CD4-positive, alpha-beta T cell treated with Interleukin-12 subunit alpha and Interleukin-12 subunit beta, for 1 hour (primary cell): ENCODE results near the gene POLR3C.
"Not testable (repeated sequence)": the region's sequence is repeated elsewhere in the genome, so short reads cannot be mapped to it uniquely, and the experiment has no call there.

Experiments used
- DNase-seq: peaks from one replicate; pipeline ENCODE4 v3.0.0-alpha.2; 2020

POLR3C gene, protein sequence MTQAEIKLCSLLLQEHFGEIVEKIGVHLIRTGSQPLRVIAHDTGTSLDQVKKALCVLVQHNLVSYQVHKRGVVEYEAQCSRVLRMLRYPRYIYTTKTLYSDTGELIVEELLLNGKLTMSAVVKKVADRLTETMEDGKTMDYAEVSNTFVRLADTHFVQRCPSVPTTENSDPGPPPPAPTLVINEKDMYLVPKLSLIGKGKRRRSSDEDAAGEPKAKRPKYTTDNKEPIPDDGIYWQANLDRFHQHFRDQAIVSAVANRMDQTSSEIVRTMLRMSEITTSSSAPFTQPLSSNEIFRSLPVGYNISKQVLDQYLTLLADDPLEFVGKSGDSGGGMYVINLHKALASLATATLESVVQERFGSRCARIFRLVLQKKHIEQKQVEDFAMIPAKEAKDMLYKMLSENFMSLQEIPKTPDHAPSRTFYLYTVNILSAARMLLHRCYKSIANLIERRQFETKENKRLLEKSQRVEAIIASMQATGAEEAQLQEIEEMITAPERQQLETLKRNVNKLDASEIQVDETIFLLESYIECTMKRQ

DNA sequence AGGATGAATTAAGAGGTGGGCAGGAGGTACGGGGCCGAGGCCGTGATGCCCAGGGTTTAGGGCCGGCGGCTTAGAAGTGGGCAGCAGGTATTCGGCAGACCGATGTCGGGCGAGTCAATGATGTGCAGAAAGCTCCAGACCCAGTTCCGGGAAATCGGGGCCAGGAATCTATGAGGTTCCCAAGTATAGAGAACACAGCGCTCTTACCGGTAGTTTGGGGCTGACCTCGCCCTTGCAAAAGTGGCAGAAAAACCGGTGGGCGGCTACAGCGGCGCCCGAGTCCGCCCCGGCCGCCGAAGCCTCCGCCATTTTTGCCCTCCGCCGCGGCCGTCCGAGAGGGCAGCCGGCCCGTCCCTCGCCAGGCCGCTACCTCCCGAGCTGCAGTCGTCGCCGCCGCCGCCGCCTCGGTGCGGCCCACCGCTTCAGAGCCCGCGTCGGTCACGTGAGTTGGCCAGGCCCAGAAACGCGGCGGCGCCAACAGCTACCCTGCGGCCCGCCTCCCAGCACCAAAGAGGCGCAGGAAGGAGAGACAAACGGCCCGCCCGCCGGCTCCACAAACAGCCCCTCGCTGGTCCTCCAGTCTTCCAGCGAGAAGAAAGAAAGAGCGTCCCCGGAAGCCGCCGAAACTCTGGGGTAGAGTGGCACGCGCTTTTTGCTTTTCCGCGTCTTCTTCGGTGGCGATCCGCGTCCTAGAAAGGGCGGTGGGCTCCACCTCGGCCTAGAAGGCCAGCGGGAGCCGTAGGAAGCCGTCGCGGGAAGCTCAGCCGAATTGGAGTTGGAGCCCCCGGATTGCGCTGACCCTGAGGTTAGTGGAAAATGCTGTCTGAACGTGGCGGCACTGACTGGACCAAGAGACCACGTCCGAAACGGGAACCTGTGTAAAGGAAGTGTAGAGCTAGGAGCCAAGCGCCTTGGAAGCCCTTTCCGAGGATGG, at the start of gene POLR3C, which contains the start of gene RNF115:
TSS of gene POLR3C (plus strand) at position 636 of the 934 bp plus-strand sequence. CDS start 1,577 bp downstream, outside the sequence.
TSS of gene RNF115 (minus strand) at position 531 of the 934 bp plus-strand sequence. CDS start at position 309, 222 bp downstream.
- DNase-seq = peak; percentile 91

DNA sequence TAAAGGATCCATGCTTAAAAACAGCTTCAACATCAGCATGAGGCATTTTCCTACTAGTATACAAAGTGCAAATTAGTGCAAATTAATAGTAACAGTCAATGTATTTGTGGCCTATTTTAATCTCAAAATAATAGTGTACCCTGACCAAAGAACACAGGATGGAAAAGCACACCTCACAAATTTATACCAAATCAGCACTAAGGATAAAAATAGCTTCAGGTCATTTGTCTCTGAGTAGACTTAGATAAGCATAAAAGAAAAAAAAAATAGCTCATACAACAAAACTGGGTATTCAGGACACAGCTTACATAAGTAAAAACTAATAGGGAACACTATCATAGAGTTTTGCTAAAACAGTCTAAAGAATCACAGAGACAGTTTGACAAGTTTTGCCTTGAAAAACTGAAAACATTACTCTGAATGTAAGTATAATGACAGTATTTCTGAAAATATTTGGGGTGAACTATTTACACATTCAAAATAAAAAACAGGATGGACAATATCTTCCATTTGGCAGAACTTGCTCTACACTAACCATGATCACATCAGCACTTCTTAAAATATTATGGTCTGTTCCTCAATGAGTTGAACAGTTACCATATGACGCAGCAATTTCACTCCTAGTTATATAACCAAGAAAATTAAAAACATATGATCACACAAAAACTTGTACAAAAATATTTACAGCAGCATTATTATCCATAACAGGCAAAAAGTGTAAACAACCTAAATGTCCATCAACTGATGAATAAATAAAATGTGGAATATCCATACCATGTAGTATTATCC, 46.4 kb upstream of the POLR3C start:
- no peak for DNase-seq

DNA sequence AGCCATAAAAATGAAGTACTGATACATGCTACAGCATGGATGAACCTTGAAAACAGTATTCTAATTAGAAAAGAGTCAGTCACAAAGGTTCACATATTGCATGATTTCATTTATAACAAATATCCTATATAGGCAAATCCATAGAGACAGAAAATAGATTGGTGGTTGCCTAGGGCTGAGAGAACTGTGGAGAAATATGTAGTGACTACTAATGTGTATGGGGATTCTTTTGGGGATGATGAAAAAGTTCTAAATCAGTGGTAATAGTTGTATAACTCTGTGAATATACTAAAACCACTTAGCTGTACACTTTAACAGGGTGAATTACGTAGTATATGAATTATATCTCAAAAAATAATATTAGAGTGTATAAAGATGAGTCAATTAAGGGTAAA, 45.9 kb upstream of the POLR3C start:
- DNase-seq = no peak

DNA sequence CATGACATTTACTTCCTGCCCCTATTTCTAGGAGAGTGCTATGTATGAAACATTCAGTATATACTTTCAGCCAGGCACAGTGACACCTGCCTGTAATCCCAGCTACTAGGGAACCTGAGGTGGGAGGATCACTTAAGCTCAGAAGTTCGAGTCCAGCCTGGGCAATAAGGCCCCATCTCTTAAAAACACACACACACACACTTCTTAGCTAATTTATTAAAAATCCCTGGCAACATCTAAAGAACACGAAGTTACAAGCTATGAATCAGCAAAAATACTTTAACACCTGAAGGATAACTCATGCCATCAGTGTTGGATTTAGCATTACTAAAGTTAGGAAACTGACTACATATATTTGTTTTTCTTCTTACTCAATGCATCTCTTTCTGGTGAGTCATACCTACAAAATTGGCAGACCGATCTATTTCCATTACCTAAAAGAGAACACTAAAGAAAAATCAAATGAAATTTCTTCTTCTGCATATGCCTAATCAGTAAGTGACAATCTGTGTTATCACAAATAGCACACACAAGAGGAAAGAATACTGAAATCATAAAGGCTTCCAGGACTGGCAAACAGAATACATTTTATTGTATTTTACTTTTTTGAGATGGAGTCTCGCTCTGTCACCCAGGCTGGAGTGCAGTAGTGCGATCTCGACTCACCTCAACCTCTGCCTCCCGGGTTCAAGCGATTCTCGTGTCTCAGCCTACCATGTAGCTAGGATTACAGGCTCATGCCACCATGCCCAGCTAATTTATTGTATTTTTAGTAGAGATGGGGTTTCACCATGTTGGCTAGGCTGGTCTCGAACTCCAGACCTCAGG, 41.5 kb upstream of the POLR3C start:
- no peak for DNase-seq

DNA sequence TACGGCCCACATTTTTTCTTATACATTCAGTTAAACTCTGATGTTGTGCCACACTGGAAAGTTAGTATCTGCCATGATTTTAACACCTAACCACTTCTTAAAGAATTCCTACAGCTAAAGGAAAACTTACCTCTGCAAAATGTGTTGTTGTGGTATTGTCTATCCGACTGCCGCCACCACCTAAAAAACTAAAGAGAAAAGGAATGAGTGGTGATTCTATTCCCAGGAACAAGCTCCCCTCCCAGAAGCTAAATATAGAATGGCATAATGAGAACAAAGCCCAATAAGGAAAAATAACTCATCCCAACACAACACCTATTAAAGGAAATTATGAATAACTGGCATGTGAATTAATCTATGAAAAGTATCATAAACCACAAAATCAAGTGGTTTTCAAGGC, 39.6 kb upstream of the POLR3C start:
- DNase-seq = no peak

DNA sequence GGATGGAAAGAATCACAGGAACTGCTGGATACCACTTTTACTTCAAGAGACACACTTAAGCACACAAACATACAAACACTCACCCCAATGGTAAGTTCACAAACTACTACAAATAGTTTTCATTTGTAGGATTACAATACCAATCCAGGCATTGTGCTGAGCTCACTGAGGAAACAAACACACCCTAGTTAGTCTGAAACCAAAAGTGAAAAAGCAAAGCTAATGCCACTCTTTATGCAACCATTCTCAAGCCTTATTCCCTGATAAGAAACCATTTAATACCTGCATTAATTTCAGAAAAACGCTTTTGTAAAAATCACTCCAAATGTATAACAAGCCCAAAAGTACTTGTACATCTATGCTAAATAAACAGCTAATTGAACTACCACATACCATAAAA, 38.5 kb upstream of the POLR3C start:
- no peak for DNase-seq

DNA sequence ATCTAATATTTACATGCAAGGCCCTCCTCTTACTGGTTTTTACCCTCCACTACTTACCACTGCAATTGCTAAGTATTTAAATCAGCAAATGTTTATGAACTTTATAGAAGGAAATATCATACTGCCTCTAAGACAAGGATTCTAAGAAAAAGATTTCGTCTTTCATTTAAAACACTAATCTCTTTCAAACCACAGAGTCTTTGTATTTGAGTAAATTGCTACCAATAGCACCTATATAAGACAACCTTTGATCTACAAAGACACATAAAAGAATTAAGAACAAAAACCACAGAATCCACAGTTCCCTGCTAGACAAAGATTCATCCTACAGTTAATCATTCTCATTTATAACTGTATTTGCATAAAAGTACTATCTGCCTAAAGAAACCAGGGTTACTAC, 37.7 kb upstream of the POLR3C start:
- no peak for DNase-seq

DNA sequence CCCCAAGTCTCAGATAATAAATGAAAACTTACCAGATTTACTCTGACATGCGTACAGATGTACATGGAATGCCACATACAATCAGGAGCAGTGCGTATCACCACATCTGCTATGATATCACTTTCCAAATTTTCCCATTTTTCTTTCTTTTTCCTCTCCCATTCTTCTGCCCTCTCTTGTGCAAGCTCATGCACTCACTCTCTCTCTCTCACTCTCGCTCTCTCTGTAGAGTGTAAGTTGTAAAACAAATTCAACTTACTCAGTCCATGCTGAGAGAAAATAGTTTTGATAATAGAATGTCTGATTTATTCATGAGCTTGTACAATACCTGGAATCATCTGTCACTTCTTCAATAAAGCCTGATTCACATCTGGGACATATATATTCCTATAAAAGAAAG, 35.4 kb upstream of the POLR3C start:
- DNase-seq = no peak

DNA sequence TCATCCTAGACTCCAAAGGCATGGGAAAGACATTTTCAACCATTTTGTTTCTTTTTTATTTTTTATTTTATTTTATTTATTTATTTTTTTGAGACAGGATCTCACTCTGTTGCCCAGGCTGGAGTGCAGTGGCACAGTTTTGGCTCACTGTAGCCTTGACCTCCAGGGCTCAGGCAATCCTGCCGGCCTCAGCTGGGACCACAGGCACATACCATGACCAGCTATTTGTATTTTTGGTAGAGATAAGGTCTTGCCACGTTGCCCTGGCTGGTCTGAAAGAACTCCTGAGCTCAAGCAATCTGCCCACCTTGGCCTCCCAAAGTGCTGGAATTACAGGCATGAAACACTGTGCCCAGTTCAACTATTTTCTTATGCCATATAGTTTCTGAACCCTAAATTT, 32.1 kb upstream of the POLR3C start:
- DNase-seq = not testable (repeated sequence)

DNA sequence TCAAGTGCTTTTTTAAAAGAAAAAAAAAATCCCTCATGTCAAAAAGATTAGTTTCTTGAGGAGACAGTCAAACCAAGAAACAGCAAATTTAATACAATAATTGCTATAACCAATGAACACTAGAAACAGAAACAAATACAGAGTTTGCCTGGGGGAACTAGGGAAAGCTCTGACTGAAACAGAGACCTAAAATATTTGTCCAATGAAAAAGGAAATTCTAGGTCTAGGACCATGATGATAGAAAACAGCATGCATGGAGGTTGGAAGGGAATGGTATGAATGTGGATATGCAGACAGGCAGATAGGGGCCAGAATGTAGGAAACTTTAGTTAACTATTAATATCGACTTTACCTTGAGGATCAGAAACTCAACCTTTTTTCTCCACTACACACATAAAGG, 31.5 kb upstream of the POLR3C start:
- DNase-seq = no peak

DNA sequence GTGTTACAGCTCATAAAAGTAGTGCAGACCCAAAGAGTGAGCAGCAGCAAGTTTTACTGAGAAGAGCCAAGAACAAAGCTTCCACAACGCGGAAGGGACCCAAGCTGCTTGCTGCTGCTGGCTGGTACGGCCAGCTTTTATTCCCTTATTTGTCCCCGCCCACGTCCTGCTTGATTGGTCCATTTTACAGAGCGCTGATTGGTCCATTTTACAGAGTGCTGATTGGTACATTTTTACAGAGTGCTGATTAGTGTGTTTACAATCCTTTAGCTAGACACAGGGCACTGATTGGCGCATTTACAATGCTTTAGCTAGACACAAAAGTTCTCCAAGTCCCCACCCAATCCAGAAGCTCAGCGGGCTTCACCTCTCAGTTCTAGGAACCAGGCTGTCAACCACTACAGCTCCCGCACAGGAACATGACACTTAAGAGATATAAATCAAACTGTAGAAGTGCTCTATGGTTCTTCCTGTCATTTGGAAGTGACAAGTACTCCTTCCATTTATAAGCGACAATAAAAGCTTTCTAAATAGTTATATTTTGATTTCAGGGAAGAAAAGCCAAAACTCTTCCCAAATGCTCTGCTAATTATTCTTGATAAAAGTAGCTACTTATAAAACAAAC, 28.6 kb upstream of the POLR3C start:
- no peak for DNase-seq

DNA sequence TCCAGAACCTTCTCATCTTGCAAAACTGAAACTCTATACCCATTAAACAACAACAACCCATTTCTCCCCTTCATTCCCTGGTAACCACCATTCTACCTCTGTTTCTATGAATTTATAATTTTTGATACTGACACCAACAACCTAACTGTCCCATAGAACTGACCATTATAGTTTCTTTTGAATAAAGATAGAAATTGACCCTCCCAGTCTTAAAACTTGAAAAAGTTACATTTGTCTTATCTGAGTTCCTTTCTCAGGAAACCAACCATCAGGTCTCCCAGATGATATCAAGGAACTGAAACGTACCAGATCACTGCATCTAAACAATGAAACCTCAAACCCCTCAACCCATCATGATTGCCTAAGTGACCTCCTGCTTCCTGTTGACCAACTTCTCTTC, 27.2 kb upstream of the POLR3C start:
- no peak for DNase-seq

DNA sequence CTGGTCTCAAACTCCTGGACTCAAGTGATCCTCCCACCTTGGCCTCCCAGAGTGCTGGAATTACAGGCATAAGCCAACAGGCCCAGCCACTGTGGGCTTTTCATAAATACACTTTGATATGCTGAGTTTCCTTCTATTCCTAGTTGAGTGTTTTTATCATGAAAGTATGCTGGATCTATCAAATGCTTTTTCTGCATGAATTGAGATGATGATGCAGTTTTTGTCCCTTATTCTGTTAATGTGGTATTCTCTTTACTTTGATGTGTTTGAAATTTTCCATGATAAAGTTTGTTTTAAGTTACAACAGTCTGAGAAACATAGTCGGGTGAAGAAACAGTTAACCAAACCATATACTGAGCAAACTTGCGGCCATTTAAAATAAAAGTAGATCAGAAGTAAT, 24.2 kb upstream of the POLR3C start:
- DNase-seq = no peak

DNA sequence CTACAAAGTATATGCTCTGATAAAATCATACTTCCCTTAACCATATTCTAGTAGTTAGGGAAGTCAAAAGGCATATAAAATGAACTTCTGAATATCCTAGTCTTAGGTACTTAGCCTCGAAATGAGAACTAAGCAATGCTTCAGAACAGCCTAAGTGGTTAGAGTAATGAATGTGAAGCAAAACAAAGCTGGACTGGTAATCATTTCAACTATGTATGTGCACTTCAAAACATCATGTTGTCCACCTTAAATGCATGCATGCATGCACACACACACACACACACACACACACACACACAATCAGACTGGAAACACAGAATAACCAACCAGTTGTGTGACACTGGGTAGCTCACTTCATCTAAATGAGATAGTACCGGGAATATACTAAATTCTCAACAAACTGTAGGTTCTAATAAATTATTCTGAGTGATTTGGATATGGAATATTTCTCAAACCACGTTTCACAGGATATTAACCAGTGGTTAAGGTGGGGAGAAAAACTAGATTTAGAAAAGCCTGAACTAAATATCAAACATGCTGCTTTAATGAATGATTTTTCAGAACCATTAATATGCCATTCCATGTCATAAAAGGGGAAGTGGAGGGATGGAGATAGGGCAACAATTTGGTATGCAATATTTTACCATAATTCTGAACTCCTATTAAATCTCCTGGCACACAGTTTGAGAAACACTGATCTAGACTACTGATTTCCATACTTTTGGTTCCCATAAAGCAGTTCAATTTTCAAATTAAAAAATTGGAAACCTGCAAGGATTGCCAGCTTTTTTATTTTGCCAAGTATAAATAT, 19.6 kb upstream of the POLR3C start:
- DNase-seq = no peak

DNA sequence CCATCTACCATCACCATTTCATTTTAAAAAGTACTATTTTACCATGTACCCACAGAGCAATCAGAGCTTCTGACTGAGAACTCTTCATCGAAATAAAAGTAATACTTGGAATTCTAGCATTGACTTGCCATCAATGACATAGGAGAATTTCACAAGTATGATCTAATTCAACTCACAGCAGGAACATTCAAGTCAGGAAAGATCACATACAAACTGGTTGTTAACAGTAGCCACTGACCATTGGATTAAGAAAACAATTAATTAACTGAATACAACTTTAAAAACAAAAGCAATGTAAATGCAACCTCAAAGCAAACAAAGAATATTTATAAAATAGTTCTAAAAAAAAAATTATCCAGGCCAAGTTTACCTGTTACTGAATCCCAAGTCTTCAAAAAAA, 18.9 kb upstream of the POLR3C start:
- no peak for DNase-seq

DNA sequence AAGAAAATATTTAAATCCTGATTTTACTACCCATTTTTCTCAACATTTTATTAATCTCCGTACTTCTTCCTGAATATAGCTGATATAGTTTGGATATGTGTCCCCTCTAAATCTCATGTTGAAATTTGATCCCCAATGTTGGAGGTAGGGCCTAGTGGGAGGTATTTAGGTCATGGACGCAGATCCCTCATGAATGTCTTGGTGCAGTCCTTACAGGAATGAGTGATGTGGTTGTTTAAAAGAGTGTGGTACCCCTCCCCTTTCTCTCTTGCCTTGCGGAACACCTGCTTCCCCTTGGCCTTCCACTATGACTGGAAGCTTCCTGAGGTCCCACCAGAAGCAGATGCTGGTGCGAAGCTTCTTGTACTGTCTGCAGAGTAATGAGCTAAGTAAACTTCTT, 17.6 kb upstream of the POLR3C start:
- DNase-seq = no peak

DNA sequence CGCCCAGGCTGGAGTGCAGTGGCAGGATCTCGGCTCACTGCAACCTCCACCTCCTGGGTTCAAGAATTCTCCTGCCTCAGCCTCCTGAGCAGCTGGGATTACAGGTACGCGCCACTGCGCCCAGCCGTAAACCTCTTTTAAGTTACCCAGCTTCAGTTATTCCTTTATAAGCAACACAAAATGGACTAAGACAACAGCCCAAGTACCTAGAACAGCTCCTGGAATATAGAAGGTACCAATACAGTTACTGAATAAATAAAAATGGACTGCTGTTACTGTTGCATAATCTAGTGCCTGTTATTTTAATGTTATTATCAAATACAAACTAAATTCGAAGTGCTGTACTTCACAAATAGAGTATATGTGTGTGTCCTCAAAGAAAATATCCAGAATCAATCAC, 17.2 kb upstream of the POLR3C start:
- DNase-seq = no peak

DNA sequence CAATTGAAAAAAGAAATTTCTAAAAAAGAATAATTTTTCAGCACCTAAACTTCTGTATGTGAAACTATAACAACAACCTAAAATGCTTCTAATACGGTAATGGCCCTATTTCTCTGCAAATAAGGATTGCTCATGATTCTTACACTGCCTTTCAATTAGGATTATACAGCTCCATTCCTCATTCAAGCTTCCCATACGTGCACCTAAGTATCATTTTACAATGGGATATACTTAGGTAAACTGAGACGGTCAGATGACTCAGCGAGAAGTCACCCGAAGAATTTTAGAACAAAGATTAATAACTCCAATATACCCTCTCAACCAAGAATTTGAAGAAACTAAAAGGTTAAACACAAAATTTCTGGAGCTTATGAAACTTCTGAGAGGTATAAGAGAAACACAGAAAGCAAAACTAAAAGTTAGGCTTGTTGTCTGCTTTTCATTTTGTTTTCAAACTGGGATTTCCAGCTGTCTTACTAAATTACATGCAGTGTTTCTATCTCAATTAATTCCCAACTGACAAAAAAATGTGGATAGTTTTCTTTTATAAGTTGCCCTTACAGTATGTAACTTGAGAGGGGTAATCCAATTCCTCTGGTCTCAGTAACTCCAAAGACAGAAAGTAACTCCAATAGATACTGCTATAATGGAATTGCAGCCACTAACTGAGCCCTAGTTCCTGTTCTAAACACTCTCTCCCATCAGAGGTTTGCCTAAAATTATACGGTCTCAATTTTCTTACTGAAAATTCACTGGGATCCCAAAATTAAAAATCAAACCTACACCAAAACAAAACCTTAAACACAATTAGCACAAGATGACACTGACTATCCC, 10.8 kb upstream of the POLR3C start:
- DNase-seq = not testable (repeated sequence)

DNA sequence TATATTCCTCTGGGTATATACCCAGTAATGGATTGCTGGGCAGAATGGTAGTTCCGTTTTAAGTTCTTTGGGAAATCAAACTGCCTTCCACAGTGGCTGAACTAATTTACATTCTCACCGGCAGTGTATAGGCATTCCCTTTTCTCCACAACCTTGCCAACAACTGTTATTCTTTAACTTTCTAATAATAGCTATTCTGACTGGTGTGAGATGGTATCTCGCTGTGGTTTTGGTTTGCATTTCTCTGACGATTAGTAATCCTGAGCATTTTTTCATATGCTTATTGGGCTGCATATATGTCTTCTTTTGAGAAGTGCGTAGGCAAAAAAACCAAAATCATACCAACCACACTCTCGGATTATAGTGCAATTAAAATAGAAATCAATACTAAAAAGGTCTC, 5.9 kb upstream of the POLR3C start:
- not testable (repeated sequence) for DNase-seq
